ENCODE data around the gene MRPL23.

MRPL23 gene

DNA sequence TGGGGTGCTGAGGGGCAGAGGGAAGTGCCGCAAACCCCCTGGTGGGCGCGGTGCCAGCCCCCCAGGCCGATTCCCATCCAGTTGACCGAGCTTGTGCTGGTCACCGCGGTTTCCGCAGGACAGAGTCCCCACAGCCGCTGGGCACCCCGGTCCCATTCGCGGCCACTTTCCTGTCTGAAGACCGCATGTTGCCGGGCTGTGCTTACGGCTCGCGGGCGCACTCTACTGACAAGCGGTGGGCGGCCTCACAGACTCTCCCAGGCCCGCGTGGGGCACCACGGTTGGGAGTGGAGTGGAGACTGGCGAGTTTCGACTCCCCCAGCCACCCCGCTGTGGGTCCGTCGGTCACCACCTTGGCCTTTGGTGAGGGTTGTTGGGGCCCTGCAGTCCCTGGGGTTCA lies 51.2 kb downstream of the MRPL23 start:
- DNase-seq, result no peak

DNA sequence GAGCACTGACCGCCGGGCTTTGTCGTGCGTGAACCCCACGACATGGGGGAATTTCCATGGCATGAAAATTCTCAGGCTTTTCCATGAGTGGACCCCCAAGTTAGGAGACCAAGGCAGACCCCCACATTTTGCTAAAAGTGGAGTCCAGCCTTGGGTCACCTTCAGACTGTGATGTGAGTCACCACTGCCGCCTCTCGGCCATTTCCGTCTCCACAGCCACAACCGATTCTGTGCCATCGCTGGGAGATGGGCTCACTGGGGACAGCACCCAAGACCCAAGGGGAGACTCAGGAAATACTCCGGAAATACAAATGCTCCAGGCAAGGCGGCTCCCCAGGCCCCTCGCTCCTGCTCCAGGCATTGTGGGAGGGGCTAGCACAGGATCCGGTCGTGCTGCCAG lies 51.7 kb downstream of the MRPL23 start:
- no peak for DNase-seq

DNA sequence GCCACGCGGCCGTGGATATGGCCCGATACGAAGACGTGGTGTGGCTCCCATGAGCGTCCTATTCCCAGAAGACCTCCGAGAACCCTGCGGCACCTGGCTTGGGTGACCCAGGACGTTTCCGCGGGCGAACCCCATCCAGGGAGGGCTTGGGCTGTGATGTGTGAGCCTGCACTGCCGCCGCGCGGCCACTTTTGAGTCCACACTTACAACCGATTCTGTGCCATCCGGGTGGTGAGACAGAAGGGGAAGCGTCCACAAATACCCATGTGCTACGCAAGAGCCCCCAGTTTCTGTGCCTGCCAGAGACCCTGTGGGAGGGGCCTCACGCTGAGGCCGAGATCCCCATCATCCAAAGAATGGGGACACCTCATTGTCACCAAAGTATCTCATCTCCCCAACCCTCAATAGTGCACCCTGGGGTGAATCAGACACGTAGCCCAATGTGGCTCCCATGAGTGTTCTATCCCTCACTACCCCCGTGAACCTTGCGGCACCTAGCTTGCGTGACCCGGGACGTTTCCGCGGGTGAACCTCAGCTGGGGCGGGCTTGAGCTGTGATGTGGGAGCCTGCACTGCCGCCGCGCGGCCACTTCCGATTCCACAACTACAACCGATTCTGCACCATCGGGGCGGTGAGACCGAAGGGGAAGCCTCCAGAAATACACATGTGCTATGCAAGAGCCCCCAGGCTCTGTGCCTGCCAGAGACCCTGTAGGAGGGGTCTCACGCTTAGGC lies 55.1 kb downstream of the MRPL23 start:
- DNase-seq, result no peak

DNA sequence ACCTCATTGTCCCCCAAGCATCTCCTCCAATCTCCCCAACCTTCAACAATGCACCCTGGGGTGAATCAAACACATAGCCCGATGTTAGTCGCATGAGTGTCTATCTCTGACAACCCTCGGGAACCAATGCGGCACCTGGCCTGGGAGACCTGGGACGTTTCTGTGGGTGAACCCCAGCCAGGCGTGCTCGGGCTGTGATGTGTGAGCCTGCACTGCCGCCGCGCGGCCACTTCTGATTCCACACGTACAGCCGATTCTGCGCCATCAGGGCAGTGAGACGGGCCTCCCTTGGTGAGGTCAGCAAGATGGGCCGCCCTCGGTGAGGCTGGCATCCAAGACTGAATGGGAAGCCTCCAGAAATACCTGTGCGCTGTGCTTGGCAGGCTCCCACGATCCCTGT lies 55.7 kb downstream of the MRPL23 start:
- no peak for DNase-seq

DNA sequence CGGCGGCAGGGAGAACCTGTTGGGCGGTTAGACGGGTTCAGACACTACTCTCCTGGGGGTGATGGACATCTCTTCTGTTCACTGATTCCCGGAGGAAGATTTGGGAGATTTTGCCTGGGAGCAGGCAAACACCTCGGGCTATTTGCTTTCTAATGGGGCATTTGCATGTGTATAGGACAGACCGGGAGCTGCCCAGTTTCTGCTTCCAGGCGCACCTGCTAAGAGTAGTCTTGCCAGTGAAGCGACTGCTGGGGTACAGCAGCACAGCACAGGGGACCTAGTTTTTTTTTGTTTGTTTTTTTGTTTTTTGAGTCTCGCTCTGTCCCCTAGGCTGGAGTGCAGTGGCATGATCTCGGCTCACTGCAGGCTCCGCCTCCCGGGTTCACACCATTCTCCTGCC lies 57.3 kb downstream of the MRPL23 start:
- DNase-seq, result no peak
